MM.1S (cell line): ENCODE measurements around the gene BCAS3.

Source experiments
- DNase-seq: peaks from one replicate; pipeline ENCODE4 v3.0.0-alpha.2; 2015
- H2AFZ ChIP-seq: fragments of 300-600 bp; sonication (generic); 2 replicates; pipeline ENCODE4 v1.6.0; 2016; ENCODE audit warnings: antibody characterized with exemption, low read length
- H3F3A ChIP-seq: fragments of 300-600 bp; sonication (generic); 2 replicates; pipeline ENCODE4 v1.6.1; 2016; ENCODE audit warnings: mild to moderate bottlenecking, antibody characterized with exemption, low read length, moderate library complexity, mixed read lengths; ENCODE audit not compliant: insufficient read depth
- H3K27ac ChIP-seq: fragments of 300-600 bp; sonication (generic); 2 replicates; pipeline ENCODE4 v1.5.1; 2016; ENCODE audit warnings: mild to moderate bottlenecking, low read length
- H3K27me3 ChIP-seq: fragments of 300-600 bp; sonication (generic); replicated peaks from 2 replicates; pipeline ENCODE4 v1.6.0; 2016; ENCODE audit warnings: low read length; ENCODE audit not compliant: insufficient read depth
- H3K36me3 ChIP-seq: fragments of 300-600 bp; sonication (generic); replicated peaks from 2 replicates; pipeline ENCODE4 v1.6.1; 2016; ENCODE audit warnings: mild to moderate bottlenecking, low read length, mixed read lengths; ENCODE audit not compliant: insufficient read depth
- H3K4me1 ChIP-seq: fragments of 300-600 bp; sonication (generic); 2 replicates; pipeline ENCODE4 v1.6.1; 2016; ENCODE audit warnings: low read length, mixed read lengths
- H3K4me2 ChIP-seq: fragments of 300-600 bp; sonication (generic); 2 replicates; pipeline ENCODE4 v1.6.0; 2016; ENCODE audit warnings: low read depth, low read length
- H3K4me3 ChIP-seq: fragments of 300-600 bp; sonication (generic); 2 replicates; pipeline ENCODE4 v1.5.1; 2016; ENCODE audit warnings: low read length, mixed read lengths
- H3K79me2 ChIP-seq: fragments of 300-600 bp; sonication (generic); 2 replicates; pipeline ENCODE4 v1.6.1; 2016; ENCODE audit warnings: mixed run types, low read length, mixed read lengths
- H3K9ac ChIP-seq: fragments of 300-600 bp; sonication (generic); 2 replicates; pipeline ENCODE4 v1.6.1; 2016; ENCODE audit warnings: low read length, mixed read lengths
- H3K9me2 ChIP-seq: fragments of 300-600 bp; sonication (generic); replicated peaks from 2 replicates; pipeline ENCODE4 v1.6.1; 2016; ENCODE audit warnings: mild to moderate bottlenecking, low read length, mixed read lengths; ENCODE audit not compliant: insufficient read depth
- H3K9me3 ChIP-seq: fragments of 300-600 bp; sonication (generic); replicated peaks from 2 replicates; pipeline ENCODE4 v1.6.1; 2016; ENCODE audit warnings: mild to moderate bottlenecking, low read length, mixed read lengths; ENCODE audit not compliant: insufficient read depth
- H4K20me1 ChIP-seq: fragments of 300-600 bp; sonication (generic); 2 replicates; pipeline ENCODE4 v1.6.1; 2016; ENCODE audit warnings: mild to moderate bottlenecking, low read length, moderate library complexity, mixed read lengths; ENCODE audit not compliant: insufficient read depth
- CTCF ChIP-seq: fragments of 300-600 bp; sonication (generic); IDR thresholded peaks from 2 replicates; pipeline ENCODE4 v1.5.1; 2016; ENCODE audit warnings: antibody characterized with exemption, low read length, mixed read lengths
- EZH2 ChIP-seq: fragments of 300-600 bp; sonication (generic); optimal IDR thresholded peaks from 2 replicates; pipeline ENCODE3; 2017; ENCODE audit warnings: low read depth, mild to moderate bottlenecking, antibody characterized with exemption, low read length, mixed read lengths
- EZH2phosphoT487 ChIP-seq: fragments of 300-600 bp; sonication (generic); IDR thresholded peaks from 2 replicates; pipeline ENCODE4 v1.6.1; 2018; ENCODE audit warnings: antibody characterized with exemption, low read length

BCAS3 gene

GRCh38 chr17:60741031-60741430, 63.4 kb downstream of the BCAS3 start:
- TF ChIP-seq EZH2phosphoT487 (no peak), EZH2 (no peak), CTCF (no peak)
- no peaks in the 10 kb centered on the region for H3K9me3 ChIP-seq
- no peaks in the 10 kb centered on the region for H3K79me2 ChIP-seq
- no peak overlapping the region for H3K27ac ChIP-seq
- H2AFZ ChIP-seq: no peak overlapping the region
- DNase-seq: peak; percentile 61
- peaks cover 3% of the 10 kb centered on the region; the same call in 1 of the 2 replicates for H3K4me1 ChIP-seq
- no peak overlapping the region for H3K4me3 ChIP-seq
- H4K20me1 ChIP-seq: no peaks in the 10 kb centered on the region
- H3K27me3 ChIP-seq: no peaks in the 10 kb centered on the region
- H3K36me3 ChIP-seq: no peaks in the 10 kb centered on the region
- H3K9me2 ChIP-seq: no peaks in the 10 kb centered on the region
- no peaks in the 10 kb centered on the region; the same call in 1 of the 2 replicates for H3F3A ChIP-seq
- no peak overlapping the region for H3K9ac ChIP-seq
- H3K4me2 ChIP-seq: no peak overlapping the region

DNA sequence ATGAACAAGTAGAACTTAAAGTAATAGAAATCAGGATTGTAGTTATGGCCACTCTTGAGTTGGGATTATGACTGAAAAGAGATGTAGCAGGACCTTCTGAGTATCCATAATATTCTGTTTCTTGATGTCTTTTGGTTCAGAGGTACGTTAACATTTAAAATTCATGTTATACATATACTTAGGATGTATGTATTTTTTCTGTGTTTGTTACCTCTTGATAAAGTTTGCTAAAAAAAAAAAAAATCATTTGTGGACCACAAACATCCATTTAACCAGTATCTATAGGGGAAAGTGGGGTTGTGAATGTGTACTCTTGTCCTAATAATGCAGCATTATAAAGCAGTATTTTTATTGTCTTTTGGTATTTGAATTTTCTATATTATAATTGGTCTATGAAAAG, 65.6 kb downstream of the BCAS3 start:
- Histone ChIP-seq H3F3A (no peaks in the 10 kb centered on the region), H2AFZ (no peak overlapping the region), H3K79me2 (no peaks in the 10 kb centered on the region), H3K27ac (no peak overlapping the region), H4K20me1 (no peaks in the 10 kb centered on the region), H3K9ac (no peak overlapping the region), H3K4me1 (no peaks in the 10 kb centered on the region), H3K36me3 (no peaks in the 10 kb centered on the region), H3K9me3 (no peaks in the 10 kb centered on the region), H3K9me2 (no peaks in the 10 kb centered on the region), H3K4me3 (no peak overlapping the region), H3K4me2 (no peak overlapping the region), H3K27me3 (no peaks in the 10 kb centered on the region)
- DNase-seq: no peak
- TF ChIP-seq CTCF (no peak), EZH2 (no peak), EZH2phosphoT487 (no peak)

DNA sequence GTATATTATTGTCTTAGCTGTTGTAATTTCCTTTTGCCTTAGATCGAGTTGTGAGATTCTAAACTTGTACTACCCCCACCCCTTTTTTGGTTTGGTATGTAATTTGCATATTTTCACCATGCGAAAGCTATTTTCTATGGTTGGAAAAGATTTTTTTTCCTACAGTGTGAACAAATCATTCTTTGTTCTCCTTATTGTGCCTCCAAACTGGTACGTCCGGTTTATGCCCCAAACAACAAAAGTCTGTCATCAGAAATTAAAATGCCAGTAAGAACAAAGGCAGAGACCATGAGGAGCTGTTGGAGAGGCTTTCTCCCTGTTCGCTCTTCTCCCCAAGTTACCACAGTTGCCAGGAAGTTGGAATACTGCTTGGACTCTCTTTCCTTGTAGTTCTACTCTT, 66.1 kb downstream of the BCAS3 start:
- Histone ChIP-seq H4K20me1 (no peaks in the 10 kb centered on the region), H3K27me3 (no peaks in the 10 kb centered on the region), H2AFZ (no peak overlapping the region), H3K9me2 (no peaks in the 10 kb centered on the region), H3K9me3 (no peaks in the 10 kb centered on the region), H3K9ac (no peak overlapping the region), H3K79me2 (no peaks in the 10 kb centered on the region), H3K27ac (no peak overlapping the region), H3K4me1 (no peaks in the 10 kb centered on the region), H3K4me2 (no peak overlapping the region), H3F3A (no peaks in the 10 kb centered on the region), H3K4me3 (no peak overlapping the region), H3K36me3 (no peaks in the 10 kb centered on the region)
- no peak for DNase-seq
- TF ChIP-seq EZH2 (no peak), CTCF (no peak), EZH2phosphoT487 (no peak)
